Erythroblast (primary cell): ENCODE data around the gene PPFIBP2.

Experiments used
- DNase-seq, 2 experiments: peaks; one replicate each; lab custom pipeline; 2025; lab: John Stamatoyannopoulos, UW
- GATA1 ChIP-seq: IDR thresholded peaks from 2 replicates; pipeline ENCODE4 v1.6.1; 2011; ENCODE audit warnings: low read depth, mild to moderate bottlenecking, control low read depth, low read length, moderate library complexity
- POLR2A ChIP-seq: IDR thresholded peaks from 2 replicates; pipeline ENCODE4 v1.6.1; 2011; ENCODE audit warnings: mild to moderate bottlenecking, low read length

The PPFIBP2 gene

GRCh38 chr11:7591107-7591894 lies 77.5 kb downstream of the PPFIBP2 start:
- no peak for TF ChIP-seq GATA1
- TF ChIP-seq POLR2A = no peak
- no peak for DNase-seq

GRCh38 chr11:7591987-7592386 lies 78.2 kb downstream of the PPFIBP2 start:
- no peak for DNase-seq
- TF ChIP-seq GATA1 (no peak), POLR2A (no peak)

GRCh38 chr11:7592711-7593110 lies 78.9 kb downstream of the PPFIBP2 start:
- no peak for DNase-seq
- TF ChIP-seq GATA1 (no peak), POLR2A (no peak)

GRCh38 chr11:7593481-7593880 lies 79.7 kb downstream of the PPFIBP2 start:
- no peak for DNase-seq
- TF ChIP-seq POLR2A = no peak
- no peak for TF ChIP-seq GATA1

- DNase-seq = no peak
- TF ChIP-seq POLR2A = no peak
Observed at GRCh38 chr11:7595016-7595866, 81.4 kb downstream of the PPFIBP2 start.

GRCh38 chr11:7595951-7596350 lies 82.2 kb downstream of the PPFIBP2 start:
- no peak for TF ChIP-seq POLR2A
- no peak for TF ChIP-seq GATA1
- no peak for DNase-seq

- TF ChIP-seq GATA1 (no peak), POLR2A (no peak)
Observed at GRCh38 chr11:7596975-7597391, 83.2 kb downstream of the PPFIBP2 start.

GRCh38 chr11:7597620-7598019 lies 83.8 kb downstream of the PPFIBP2 start:
- TF ChIP-seq GATA1 (no peak), POLR2A (no peak)
- no peak for DNase-seq

More at GRCh38 chr11:7596975-7597391, 83.2 kb downstream of the PPFIBP2 start:
- DNase-seq = no peak

GRCh38 chr11:7599209-7599608 lies 85.4 kb downstream of the PPFIBP2 start:
- TF ChIP-seq GATA1 (no peak), POLR2A (no peak)
- DNase-seq = no peak

GRCh38 chr11:7600205-7600775 lies 86.5 kb downstream of the PPFIBP2 start:
- TF ChIP-seq POLR2A = no peak
- no peak for TF ChIP-seq GATA1
- no peak for DNase-seq

- TF ChIP-seq POLR2A = no peak
- no peak for TF ChIP-seq GATA1
- DNase-seq = no peak
Observed at GRCh38 chr11:7603031-7603781, 89.4 kb downstream of the PPFIBP2 start.

GRCh38 chr11:7604331-7604955 lies 90.6 kb downstream of the PPFIBP2 start:
- TF ChIP-seq GATA1 (no peak), POLR2A (no peak)
- no peak for DNase-seq

GRCh38 chr11:7605186-7605943 lies 91.6 kb downstream of the PPFIBP2 start:
- no peak for TF ChIP-seq POLR2A
- no peak for TF ChIP-seq GATA1
- DNase-seq = no peak

GRCh38 chr11:7606496-7606895 lies 92.7 kb downstream of the PPFIBP2 start:
- no peak for DNase-seq
- TF ChIP-seq POLR2A (no peak), GATA1 (no peak)
